OCI-LY3 (cell line): ENCODE results near the gene PDE4D.

Experiments
- CTCF ChIP-seq: fragments of 200-600, 300-600 bp; sonication (generic); IDR thresholded peaks from 2 replicates; pipeline ENCODE4 v1.5.1; 2014; ENCODE audit warnings: antibody characterized with exemption, low read length, low read depth
- EZH2phosphoT487 ChIP-seq: fragments of 200-600 bp; shearing (Covaris generic); IDR thresholded peaks from 2 replicates; pipeline ENCODE4 v1.6.1; 2018; ENCODE audit warnings: antibody characterized with exemption, mixed run types, low read depth

- TF ChIP-seq CTCF = no peak
- TF ChIP-seq EZH2phosphoT487 = no peak
Measured at GRCh38 chr5:59582746-59583145, 310.8 kb downstream of the PDE4D start.
